HL-60 (cell line): Measurements from ENCODE around the gene NTN1.

ENCODE experiments used
- DNase-seq, 2 experiments: peaks; one replicate each; pipeline ENCODE4 v3.0.0-alpha.2; 2010 to 2020; ENCODE audit warnings: low read depth in 1 of 2, low spot score in 1 of 2
- H3K27ac ChIP-seq: fragments of 250-450 bp; sonication (Bioruptor Pico); replicated peaks from 2 replicates; pipeline ENCODE4 v1.5.1; 2020; ENCODE audit warnings: mild to moderate bottlenecking, moderate library complexity
- H3K27me3 ChIP-seq: fragments of 250-450 bp; sonication (Bioruptor Pico); 2 replicates; pipeline ENCODE4 v1.5.1; 2021; ENCODE audit warnings: mild to moderate bottlenecking, moderate library complexity; ENCODE audit not compliant: insufficient read depth, poor library complexity, severe bottlenecking
- H3K4me3 ChIP-seq: replicated peaks from 2 replicates; pipeline ENCODE4 v1.5.1; 2011; ENCODE audit warnings: mild to moderate bottlenecking, control low read depth, low read length; ENCODE audit not compliant: insufficient read depth
- GABPA ChIP-seq: IDR thresholded peaks from 2 replicates; pipeline ENCODE4 v1.6.1; 2012; ENCODE audit warnings: low read depth
- POLR2AphosphoS5 ChIP-seq: IDR thresholded peaks from 2 replicates; pipeline ENCODE4 v1.6.1; 2012; ENCODE audit warnings: low read depth
- SPI1 ChIP-seq: IDR thresholded peaks from 2 replicates; pipeline ENCODE4 v1.6.1; 2012; ENCODE audit warnings: low read depth, mild to moderate bottlenecking, borderline replicate concordance
- TF ChIP-seq, protein P1 (sequence below): IDR thresholded peaks from 2 replicates; pipeline ENCODE4 v1.6.1; 2012; ENCODE audit warnings: low read depth; ENCODE audit not compliant: insufficient replicate concordance
- TF ChIP-seq, protein P2 (sequence below): IDR thresholded peaks from one replicate; pipeline ENCODE4 v1.5.1; 2011; ENCODE audit warnings: low read length, control low read depth, inconsistent platforms; ENCODE audit not compliant: insufficient read depth

NTN1 gene

DNA sequence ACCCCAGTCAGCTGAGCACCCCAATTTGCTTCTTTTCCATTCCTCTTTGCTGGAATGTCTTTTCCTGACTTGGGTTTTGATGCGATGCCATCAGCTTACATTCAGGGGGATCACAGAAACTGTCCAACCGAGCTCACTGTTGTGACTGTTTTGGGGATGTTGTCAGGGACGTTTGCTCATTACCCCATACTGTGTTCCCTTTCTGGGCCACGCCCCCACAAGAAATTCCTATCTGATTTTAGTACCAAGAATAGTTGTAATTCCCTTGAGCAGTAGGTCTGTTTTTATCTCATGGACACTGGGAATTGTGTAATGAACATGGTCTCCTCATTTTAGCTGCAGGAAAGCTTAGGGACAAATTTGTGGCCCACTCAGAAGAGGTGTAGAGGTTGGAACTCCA lies 2.6 kb upstream of the NTN1 start:
- Histone ChIP-seq H3K27ac (no peak overlapping the region), H3K27me3 (peaks cover 7% of the 10 kb centered on the region), H3K4me3 (no peak overlapping the region)
- no peak for DNase-seq
- TF ChIP-seq SPI1 (no peak), POLR2AphosphoS5 (no peak), GABPA (no peak)
- TF ChIP-seq, protein P1, sequence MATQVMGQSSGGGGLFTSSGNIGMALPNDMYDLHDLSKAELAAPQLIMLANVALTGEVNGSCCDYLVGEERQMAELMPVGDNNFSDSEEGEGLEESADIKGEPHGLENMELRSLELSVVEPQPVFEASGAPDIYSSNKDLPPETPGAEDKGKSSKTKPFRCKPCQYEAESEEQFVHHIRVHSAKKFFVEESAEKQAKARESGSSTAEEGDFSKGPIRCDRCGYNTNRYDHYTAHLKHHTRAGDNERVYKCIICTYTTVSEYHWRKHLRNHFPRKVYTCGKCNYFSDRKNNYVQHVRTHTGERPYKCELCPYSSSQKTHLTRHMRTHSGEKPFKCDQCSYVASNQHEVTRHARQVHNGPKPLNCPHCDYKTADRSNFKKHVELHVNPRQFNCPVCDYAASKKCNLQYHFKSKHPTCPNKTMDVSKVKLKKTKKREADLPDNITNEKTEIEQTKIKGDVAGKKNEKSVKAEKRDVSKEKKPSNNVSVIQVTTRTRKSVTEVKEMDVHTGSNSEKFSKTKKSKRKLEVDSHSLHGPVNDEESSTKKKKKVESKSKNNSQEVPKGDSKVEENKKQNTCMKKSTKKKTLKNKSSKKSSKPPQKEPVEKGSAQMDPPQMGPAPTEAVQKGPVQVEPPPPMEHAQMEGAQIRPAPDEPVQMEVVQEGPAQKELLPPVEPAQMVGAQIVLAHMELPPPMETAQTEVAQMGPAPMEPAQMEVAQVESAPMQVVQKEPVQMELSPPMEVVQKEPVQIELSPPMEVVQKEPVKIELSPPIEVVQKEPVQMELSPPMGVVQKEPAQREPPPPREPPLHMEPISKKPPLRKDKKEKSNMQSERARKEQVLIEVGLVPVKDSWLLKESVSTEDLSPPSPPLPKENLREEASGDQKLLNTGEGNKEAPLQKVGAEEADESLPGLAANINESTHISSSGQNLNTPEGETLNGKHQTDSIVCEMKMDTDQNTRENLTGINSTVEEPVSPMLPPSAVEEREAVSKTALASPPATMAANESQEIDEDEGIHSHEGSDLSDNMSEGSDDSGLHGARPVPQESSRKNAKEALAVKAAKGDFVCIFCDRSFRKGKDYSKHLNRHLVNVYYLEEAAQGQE = no peak
- TF ChIP-seq, protein P2, sequence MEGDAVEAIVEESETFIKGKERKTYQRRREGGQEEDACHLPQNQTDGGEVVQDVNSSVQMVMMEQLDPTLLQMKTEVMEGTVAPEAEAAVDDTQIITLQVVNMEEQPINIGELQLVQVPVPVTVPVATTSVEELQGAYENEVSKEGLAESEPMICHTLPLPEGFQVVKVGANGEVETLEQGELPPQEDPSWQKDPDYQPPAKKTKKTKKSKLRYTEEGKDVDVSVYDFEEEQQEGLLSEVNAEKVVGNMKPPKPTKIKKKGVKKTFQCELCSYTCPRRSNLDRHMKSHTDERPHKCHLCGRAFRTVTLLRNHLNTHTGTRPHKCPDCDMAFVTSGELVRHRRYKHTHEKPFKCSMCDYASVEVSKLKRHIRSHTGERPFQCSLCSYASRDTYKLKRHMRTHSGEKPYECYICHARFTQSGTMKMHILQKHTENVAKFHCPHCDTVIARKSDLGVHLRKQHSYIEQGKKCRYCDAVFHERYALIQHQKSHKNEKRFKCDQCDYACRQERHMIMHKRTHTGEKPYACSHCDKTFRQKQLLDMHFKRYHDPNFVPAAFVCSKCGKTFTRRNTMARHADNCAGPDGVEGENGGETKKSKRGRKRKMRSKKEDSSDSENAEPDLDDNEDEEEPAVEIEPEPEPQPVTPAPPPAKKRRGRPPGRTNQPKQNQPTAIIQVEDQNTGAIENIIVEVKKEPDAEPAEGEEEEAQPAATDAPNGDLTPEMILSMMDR = no peak

DNA sequence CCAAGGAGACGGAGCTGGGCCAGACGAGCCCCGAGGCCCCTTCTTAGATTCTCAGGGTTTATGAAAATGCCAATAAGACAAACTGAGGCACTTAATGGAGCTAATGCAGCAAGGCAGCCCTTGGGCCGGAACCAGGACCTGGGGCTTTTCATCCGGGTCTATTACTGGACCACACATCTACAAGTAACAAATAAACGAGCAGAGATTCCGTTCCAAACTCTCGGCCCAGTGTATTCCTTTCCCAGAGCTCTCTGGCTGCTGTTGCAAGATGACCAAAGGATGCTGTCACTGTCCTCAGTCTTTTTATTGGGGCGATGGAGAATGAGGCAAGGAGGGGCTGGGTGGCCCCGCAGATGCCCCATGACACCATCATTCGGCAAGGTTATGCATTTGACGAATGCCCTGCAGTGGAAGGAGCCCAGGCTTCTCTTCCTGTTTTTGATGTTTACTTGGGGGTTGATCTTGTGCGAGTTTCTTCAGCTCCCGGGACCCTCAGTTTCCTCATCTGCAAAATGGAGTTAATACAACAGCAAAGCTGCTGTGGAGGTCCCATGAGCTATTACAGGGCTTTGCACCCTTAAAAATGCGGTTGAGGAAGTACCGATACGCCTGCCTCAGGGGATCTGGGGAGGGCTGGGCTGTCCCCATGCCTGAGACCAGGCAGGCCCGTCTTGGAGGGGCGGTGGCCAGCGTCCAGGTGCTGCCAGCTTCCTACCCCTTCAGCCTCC lies 1.1 kb upstream of the NTN1 start:
- no peak for DNase-seq
- H3K27ac ChIP-seq = no peak overlapping the region
- peak overlapping the region; percentile 45; the same call in 1 of the 2 replicates for H3K4me3 ChIP-seq
- peaks cover 10% of the 10 kb centered on the region for H3K27me3 ChIP-seq
- TF ChIP-seq, protein P1 = no peak
- TF ChIP-seq POLR2AphosphoS5 (no peak), SPI1 (no peak), GABPA (no peak)
- TF ChIP-seq, protein P2 = no peak

DNA sequence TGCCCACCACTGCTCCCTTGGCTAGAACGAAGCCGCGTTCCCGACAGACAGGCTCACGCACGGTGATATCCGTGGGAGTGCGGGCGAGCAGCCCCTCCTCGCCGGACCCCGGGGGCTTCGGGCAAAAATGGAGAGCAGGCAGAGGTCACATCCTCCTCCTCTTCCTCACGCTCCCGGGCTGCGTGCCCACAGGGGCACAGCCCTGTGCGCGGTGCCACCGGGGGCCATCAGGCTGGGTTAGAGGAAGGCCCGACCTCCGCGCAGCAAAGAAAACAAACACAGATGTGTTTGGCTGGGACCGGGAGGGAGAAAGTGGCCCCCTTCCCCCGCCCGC lies 519 bp upstream of the NTN1 start:
- TF ChIP-seq GABPA (no peak), SPI1 (no peak), POLR2AphosphoS5 (no peak)
- TF ChIP-seq, protein P1 = no peak
- TF ChIP-seq, protein P2 = no peak
- H3K27me3 ChIP-seq = peaks cover 10% of the 10 kb centered on the region
- no peak for DNase-seq
- no peak overlapping the region for H3K27ac ChIP-seq
- H3K4me3 ChIP-seq = peak overlapping the region; percentile 45
